NB4 (cell line): ENCODE measurements around the gene KLHL11.

Experiments used
- MYC ChIP-seq: IDR thresholded peaks from 2 replicates; pipeline ENCODE4 v1.6.1; 2011; ENCODE audit warnings: low read depth, low read length
- POLR2A ChIP-seq: IDR thresholded peaks from 2 replicates; pipeline ENCODE4 v1.6.1; 2011; ENCODE audit warnings: mild to moderate bottlenecking; ENCODE audit not compliant: insufficient read length; ENCODE audit errors: extremely low read depth
- TF ChIP-seq, protein P1 (sequence below): IDR thresholded peaks from one replicate; pipeline ENCODE4 v1.5.1; 2012; ENCODE audit warnings: low read depth, low read length

- TF ChIP-seq POLR2A (no peak), MYC (no peak)
- TF ChIP-seq, protein P1, sequence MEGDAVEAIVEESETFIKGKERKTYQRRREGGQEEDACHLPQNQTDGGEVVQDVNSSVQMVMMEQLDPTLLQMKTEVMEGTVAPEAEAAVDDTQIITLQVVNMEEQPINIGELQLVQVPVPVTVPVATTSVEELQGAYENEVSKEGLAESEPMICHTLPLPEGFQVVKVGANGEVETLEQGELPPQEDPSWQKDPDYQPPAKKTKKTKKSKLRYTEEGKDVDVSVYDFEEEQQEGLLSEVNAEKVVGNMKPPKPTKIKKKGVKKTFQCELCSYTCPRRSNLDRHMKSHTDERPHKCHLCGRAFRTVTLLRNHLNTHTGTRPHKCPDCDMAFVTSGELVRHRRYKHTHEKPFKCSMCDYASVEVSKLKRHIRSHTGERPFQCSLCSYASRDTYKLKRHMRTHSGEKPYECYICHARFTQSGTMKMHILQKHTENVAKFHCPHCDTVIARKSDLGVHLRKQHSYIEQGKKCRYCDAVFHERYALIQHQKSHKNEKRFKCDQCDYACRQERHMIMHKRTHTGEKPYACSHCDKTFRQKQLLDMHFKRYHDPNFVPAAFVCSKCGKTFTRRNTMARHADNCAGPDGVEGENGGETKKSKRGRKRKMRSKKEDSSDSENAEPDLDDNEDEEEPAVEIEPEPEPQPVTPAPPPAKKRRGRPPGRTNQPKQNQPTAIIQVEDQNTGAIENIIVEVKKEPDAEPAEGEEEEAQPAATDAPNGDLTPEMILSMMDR: no peak
Observed at GRCh38 chr17:41836550-41837196, 28.6 kb downstream of the KLHL11 start.
